Right lobe of liver (tissue), 6 donors: ENCODE measurements around the gene TNFSF12. TPM values are rescaled to one million over a fixed set of nuclear protein-coding genes. Genes with fewer than 3 reads are reported as not detected.

Source experiments
- ATAC-seq, 4 donors: fragments of 200-7000 bp; cut with Tn5 transposase; one replicate each; pipeline ENCODE4 v1.9.1; 2020; ENCODE audit warnings: mild to moderate bottlenecking in 4 of 4, moderate library complexity in 4 of 4
- DNase-seq, 3 donors: peaks; one replicate each; pipeline ENCODE4 v3.0.0-alpha.2; 2020
- H3K27ac ChIP-seq, 3 donors: fragments of 200-600 bp; one replicate each; pipeline ENCODE4 v1.8.0; 2022
- H3K27me3 ChIP-seq, 2 donors: fragments of 200-600 bp; one replicate each; pipeline ENCODE4 v1.8.0; 2022
- H3K36me3 ChIP-seq, 4 donors: fragments of 200-600 bp; sonication (generic) in 1 of 4; one replicate each; pipeline versions ENCODE4 v1.5.1 to v1.8.0; 2017 to 2022; ENCODE audit warnings: control low read depth in 1 of 4
- H3K4me1 ChIP-seq, 4 donors: fragments of 200-600 bp; sonication (generic) in 1 of 4; one replicate each; pipeline versions ENCODE4 v1.5.1 to v1.8.0; 2017 to 2022; ENCODE audit warnings: control low read depth in 1 of 4
- H3K4me3 ChIP-seq, 3 donors: fragments of 200-600 bp; one replicate each; pipeline ENCODE4 v1.8.0; 2022
- H3K9me3 ChIP-seq, 4 donors: fragments of 200-600 bp; sonication (generic) in 1 of 4; one replicate each; pipeline versions ENCODE4 v1.5.1 to v1.8.0; 2017 to 2022; ENCODE audit warnings: control low read depth in 1 of 4
- POLR2A ChIP-seq: fragments of 450-650 bp; IDR thresholded peaks from one replicate; pipeline ENCODE4 v1.6.1; 2017; ENCODE audit warnings: antibody characterized with exemption, mild to moderate bottlenecking
- WGBS: methylation state at CpG from one replicate; pipeline ENCODE4 v1.1.6; 2018; ENCODE audit warnings: low coverage, low lambda C conversion rate; ENCODE audit not compliant: insufficient coverage; ENCODE audit errors: missing lambda C conversion rate; 5-methylcytosine and 5-hydroxymethylcytosine counted together
- intact Hi-C, 2 donors: fragments of 100-400 bp; cut with DNase I; formaldehyde crosslinking; loops; one replicate each; pipeline versions ENCODE4 v1.11.2 to v1.14.1; 2022
- total RNA-seq, 6 experiments: library from RNA; depleted of rRNA in 2 of 6; stranded (reverse); fragments of >200 nt in 2 of 6; fragmentation: NEBNext Ultra II Directional in 3 of 6; extraction: Animal tissue kit (Norgen Biotek cat#: 25700) in 3 of 6; gene quantifications; one replicate each; pipeline versions ENCODE4 v1.1.0 to v1.2.4, GENCODE V29; 2016 to 2023
- TF ChIP-seq, protein P1 (sequence below), 4 donors: fragments of 200-600 bp in 3 of 4; fragments of 450-650 bp in 1 of 4; IDR thresholded peaks; one replicate each; pipeline versions ENCODE4 v1.5.1 to v1.8.0; 2016 to 2022; ENCODE audit warnings: antibody characterized with exemption in 4 of 4, mild to moderate bottlenecking in 2 of 4
- donor health status: DM: no; HTN: yes; CAD: no.
- donor health status: DM: no; HTN: no; CAD: no.
- donor health status: DM: no; HTN: no; CAD: no.
- donor health status: DM: no; HTN: yes; CAD: no.
- donor health status: DM: no; HTN: yes; CAD: no.

TNFSF12 gene
- total RNA-seq, 6 experiments from 2014 or later = 6.1 to 14.7 (median 11.4) TPM

DNA sequence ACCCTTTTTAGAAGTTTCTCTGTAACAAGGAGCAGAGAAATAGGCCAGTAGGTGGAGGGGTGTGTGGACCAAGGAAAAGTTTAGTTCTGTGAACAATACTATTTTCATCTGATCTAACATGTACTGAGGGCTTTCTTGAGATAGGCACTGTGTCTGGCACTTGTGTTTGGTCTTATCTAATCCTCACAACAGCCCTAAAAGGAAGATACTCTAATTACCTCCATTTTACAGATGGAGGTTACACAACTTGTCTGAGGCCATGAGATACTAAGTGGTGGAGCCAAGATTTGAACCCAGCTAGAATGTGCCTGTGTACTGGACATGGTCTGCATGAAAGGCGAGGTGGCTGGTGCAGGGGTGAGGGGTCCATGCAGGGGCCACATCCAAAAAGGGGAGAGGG is 4.5 kb downstream of the TNFSF12 start:
- WGBS = 100% methylated on average over 1 of the region's 1 CpG
- TF ChIP-seq POLR2A = no peak
- TF ChIP-seq, protein P1, sequence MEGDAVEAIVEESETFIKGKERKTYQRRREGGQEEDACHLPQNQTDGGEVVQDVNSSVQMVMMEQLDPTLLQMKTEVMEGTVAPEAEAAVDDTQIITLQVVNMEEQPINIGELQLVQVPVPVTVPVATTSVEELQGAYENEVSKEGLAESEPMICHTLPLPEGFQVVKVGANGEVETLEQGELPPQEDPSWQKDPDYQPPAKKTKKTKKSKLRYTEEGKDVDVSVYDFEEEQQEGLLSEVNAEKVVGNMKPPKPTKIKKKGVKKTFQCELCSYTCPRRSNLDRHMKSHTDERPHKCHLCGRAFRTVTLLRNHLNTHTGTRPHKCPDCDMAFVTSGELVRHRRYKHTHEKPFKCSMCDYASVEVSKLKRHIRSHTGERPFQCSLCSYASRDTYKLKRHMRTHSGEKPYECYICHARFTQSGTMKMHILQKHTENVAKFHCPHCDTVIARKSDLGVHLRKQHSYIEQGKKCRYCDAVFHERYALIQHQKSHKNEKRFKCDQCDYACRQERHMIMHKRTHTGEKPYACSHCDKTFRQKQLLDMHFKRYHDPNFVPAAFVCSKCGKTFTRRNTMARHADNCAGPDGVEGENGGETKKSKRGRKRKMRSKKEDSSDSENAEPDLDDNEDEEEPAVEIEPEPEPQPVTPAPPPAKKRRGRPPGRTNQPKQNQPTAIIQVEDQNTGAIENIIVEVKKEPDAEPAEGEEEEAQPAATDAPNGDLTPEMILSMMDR (IDR thresholded peaks at IDR 0.05) = no peak
- H3K4me1 ChIP-seq = peaks cover 0 to 4% (median 2%) of the 10 kb centered on the region in 4 donors
- no peaks in the 10 kb centered on the region for H3K36me3 ChIP-seq
- DNase-seq (no peak), ATAC-seq (no peak)
- no peak overlapping the region for H3K4me3 ChIP-seq
- H3K27ac ChIP-seq = peak overlapping the region in 1 of 3 donors; percentile 16
- intact Hi-C loops = no loop called here
- no peaks in the 10 kb centered on the region for H3K9me3 ChIP-seq
- H3K27me3 ChIP-seq = no peaks in the 10 kb centered on the region

DNA sequence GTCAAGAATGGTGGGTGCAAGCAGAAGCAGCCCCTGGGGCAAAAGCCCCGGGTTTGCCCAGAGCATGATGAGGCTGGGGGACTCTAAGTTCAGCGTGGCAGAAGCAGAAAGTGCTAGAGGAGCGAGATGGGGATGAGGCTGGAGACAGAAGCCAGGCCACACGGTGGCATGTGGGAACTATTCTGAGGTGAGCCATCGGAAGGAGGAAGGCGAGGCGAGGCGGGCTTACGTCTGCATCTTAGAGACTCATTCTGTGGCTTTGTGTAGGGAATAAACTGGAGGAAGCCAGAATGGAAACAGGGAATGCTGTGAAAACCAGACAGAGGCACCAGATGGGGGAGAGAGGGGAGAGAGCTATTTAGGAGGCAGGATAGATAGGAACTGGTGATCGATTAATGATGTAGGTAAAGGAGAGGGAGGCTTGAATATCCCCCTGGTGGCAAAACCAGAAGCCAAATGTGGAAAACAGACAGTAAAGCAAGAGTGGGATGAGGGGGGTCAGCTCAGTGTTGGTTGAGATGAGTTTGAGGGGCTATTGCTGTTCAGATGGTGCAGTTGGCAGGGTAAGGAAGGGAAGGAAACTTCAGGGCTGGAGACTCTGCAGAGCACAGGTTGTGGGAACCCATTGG is 6.6 kb downstream of the TNFSF12 start:
- no peaks in the 10 kb centered on the region for H3K27me3 ChIP-seq
- no peak overlapping the region for H3K27ac ChIP-seq
- 63% methylated on average over 10 of the region's 10 CpGs for WGBS
- TF ChIP-seq, protein P1 (IDR thresholded peaks at IDR 0.05) = no peak
- no peak for TF ChIP-seq POLR2A
- ATAC-seq = no peak
- no peak overlapping the region for H3K4me3 ChIP-seq
- H3K4me1 ChIP-seq = peaks cover 0 to 15% (median 8%) of the 10 kb centered on the region in 4 donors
- no peaks in the 10 kb centered on the region for H3K36me3 ChIP-seq
- intact Hi-C loops = no loop called here
- no peak for DNase-seq
- H3K9me3 ChIP-seq = no peaks in the 10 kb centered on the region

DNA sequence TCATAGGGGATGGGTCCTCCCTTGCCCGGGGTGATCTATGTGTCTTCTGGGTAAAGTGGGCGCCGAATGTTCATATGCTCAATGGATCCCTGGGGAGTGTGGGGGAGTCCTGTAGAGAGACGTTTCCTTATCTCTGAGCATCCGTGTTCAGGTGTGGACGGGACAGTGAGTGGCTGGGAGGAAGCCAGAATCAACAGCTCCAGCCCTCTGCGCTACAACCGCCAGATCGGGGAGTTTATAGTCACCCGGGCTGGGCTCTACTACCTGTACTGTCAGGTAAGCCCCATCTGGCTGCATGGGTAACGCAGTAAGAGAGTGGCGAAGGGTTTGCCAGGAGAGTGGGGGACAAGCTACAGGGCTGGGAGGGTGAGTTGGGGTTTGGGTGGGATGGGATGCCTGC is 7.8 kb downstream of the TNFSF12 start:
- Histone ChIP-seq H3K9me3 (no peaks in the 10 kb centered on the region), H3K27ac (no peak overlapping the region), H3K36me3 (no peaks in the 10 kb centered on the region), H3K4me3 (no peak overlapping the region), H3K27me3 (no peaks in the 10 kb centered on the region), H3K4me1 (peaks cover 0 to 20% (median 11%) of the 10 kb centered on the region in 4 donors)
- TF ChIP-seq, protein P1 (IDR thresholded peaks at IDR 0.05) = no peak
- TF ChIP-seq POLR2A = no peak
- 60% methylated on average over 9 of the region's 12 CpGs for WGBS
- ATAC-seq = no peak
- DNase-seq = no peak
- intact Hi-C loops = no loop called here

DNA sequence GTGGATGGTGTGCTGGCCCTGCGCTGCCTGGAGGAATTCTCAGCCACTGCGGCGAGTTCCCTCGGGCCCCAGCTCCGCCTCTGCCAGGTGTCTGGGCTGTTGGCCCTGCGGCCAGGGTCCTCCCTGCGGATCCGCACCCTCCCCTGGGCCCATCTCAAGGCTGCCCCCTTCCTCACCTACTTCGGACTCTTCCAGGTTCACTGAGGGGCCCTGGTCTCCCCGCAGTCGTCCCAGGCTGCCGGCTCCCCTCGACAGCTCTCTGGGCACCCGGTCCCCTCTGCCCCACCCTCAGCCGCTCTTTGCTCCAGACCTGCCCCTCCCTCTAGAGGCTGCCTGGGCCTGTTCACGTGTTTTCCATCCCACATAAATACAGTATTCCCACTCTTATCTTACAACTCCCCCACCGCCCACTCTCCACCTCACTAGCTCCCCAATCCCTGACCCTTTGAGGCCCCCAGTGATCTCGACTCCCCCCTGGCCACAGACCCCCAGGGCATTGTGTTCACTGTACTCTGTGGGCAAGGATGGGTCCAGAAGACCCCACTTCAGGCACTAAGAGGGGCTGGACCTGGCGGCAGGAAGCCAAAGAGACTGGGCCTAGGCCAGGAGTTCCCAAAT is 8.4 kb downstream of the TNFSF12 start:
- Histone ChIP-seq H3K4me3 (no peak overlapping the region), H3K36me3 (no peaks in the 10 kb centered on the region), H3K27me3 (no peaks in the 10 kb centered on the region), H3K9me3 (no peaks in the 10 kb centered on the region), H3K27ac (peak overlapping the region; percentile 74 to 92 (median 78)), H3K4me1 (peaks cover 0 to 20% (median 11%) of the 10 kb centered on the region in 4 donors)
- ATAC-seq = no peak
- WGBS = 52% methylated on average over 8 of the region's 19 CpGs
- intact Hi-C loops = no loop called here
- no peak for TF ChIP-seq POLR2A
- TF ChIP-seq, protein P1 (IDR thresholded peaks at IDR 0.05) = no peak
- DNase-seq = no peak
